DLD1 (cell line): Measurements from ENCODE around the gene CD8B.

Experiments used
- in situ Hi-C: cut with HindIII; loops from 2 replicates; pipeline ENCODE4 v1.10.0; 2017; ENCODE audit warnings: low sequenced_read_pairs

The CD8B gene

GRCh38 chr2:86806059-86806857 is 55.4 kb downstream of the CD8B start:
- in situ Hi-C loops: no loop called here

- in situ Hi-C loops: no loop called here
Observed at GRCh38 chr2:86800856-86801567, 60.7 kb downstream of the CD8B start.

- in situ Hi-C loops: no loop called here
Observed at GRCh38 chr2:86794861-86795260, 66.8 kb downstream of the CD8B start.

GRCh38 chr2:86793752-86794151 is 67.9 kb downstream of the CD8B start:
- in situ Hi-C loops: no loop called here

- in situ Hi-C loops: no loop called here
Observed at GRCh38 chr2:86791573-86791972, 70.1 kb downstream of the CD8B start.

- in situ Hi-C loops: no loop called here
Observed at GRCh38 chr2:86790676-86791572, 70.8 kb downstream of the CD8B start, which contains the start of gene CD8A. TSS of gene CD8A (minus strand) at chr2:86790913. CDS start at chr2:86790825, 88 bp downstream.

GRCh38 chr2:86790134-86790675 is 71.5 kb downstream of the CD8B start:
- in situ Hi-C loops: no loop called here

GRCh38 chr2:86789687-86790133 is 72.0 kb downstream of the CD8B start:
- in situ Hi-C loops: no loop called here

GRCh38 chr2:86788881-86789686 is 72.6 kb downstream of the CD8B start:
- in situ Hi-C loops: no loop called here

GRCh38 chr2:86788165-86788564 is 73.5 kb downstream of the CD8B start:
- in situ Hi-C loops: no loop called here

GRCh38 chr2:86787736-86788135 is 74.0 kb downstream of the CD8B start:
- in situ Hi-C loops: no loop called here

- in situ Hi-C loops: no loop called here
Observed at GRCh38 chr2:86786001-86786536, 75.6 kb downstream of the CD8B start.

GRCh38 chr2:86785456-86785855 is 76.2 kb downstream of the CD8B start:
- in situ Hi-C loops: no loop called here

GRCh38 chr2:86783615-86784339 is 77.9 kb downstream of the CD8B start:
- in situ Hi-C loops: no loop called here

GRCh38 chr2:86782748-86783147 is 78.9 kb downstream of the CD8B start:
- in situ Hi-C loops: no loop called here

GRCh38 chr2:86781363-86781762 is 80.3 kb downstream of the CD8B start:
- in situ Hi-C loops: no loop called here

- in situ Hi-C loops: no loop called here
Observed at GRCh38 chr2:86779971-86780370, 81.7 kb downstream of the CD8B start.

- in situ Hi-C loops: no loop called here
Observed at GRCh38 chr2:86778957-86779356, 82.7 kb downstream of the CD8B start.

- in situ Hi-C loops: no loop called here
Observed at GRCh38 chr2:86776532-86776931, 85.2 kb downstream of the CD8B start.
